COR-L47 (cell line): Measurements from ENCODE around the gene PHKB.

Source experiments
- DNase-seq: peaks from one replicate; lab custom pipeline; 2025; lab: John Stamatoyannopoulos, UW

PHKB gene

DNA sequence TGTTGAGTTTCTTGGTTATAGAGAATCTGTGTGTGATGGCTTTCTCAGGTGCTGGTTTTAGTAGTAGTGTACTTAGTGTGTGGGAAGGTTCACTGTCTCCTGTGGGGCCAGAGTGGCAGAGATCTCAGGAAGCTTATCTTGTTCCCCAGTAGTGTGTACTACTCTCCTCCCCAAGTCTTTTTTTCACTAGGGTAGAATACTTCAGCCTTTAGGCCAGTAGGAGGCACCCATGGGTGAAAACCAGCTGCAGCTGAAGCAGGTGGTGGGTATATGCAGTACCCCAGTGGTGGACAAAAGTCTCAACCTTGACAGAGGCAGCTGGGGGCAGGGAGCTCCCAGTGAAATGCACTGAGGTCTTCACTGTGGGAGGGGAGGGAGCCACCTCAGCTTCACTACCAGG is 109.9 kb downstream of the PHKB start:
- DNase-seq, result no peak

DNA sequence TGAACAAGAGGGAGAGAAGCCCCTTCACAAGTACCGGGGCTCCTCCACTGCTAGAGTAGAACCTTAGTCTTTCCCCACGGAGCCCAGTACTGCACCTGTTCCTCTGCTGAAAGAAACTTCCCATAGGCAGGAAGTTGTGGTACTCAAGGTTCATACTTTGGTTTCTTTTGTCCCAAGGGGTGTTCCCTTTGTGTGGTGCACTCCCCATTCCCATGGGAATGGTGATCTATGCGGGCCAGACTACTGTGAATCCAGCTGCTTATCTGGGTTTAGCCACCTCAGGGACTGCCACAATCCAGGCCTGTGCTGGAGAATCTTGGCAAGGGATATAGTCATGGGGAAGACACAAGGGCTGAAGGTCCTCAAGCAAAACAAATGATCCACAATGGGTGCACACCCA is 110.6 kb downstream of the PHKB start:
- DNase-seq, result no peak

DNA sequence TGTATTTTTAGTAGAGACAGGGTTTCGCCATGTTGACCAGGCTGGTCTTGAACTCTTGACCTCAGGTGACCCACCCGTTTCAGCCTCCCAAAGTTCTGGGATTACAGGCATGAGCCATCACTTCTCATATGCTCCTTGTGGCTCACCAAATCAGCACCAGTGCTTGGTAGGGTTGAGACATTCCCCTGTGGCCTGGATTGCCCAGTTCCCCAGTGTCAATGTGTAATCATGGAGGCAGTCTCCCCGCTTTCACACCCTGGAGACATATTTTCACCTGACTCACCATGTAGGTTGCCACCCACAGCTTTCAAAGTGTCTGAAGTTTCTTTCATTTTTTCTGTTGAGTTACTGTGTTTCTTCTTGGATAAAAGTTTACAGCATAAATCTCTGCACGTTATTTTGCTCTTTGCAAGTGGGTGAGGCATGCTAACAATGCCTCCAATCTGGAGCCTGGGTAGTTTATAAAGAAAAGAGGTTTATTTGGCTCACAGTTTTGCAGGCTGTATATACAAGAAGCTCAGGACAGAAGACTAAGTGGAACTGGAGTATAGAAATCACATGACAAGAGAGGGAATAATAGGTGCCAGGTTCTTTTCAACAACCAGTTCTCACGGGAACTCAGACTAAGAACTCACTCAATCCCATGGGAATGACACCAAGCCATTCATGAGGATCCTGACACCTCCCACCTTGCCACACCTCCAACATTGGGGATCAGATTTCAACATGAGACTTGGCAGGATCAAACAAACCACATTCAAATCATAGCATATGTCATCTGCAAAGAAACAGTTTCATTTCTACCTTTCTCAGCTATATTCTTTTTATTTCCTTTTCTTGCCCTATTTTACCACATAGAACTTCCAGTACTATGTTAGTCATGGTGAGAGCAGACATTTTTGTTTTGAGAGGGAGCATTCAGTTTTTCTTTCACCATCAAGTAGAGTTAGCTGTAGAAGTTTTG is 113.2 kb downstream of the PHKB start:
- DNase-seq, result no peak

DNA sequence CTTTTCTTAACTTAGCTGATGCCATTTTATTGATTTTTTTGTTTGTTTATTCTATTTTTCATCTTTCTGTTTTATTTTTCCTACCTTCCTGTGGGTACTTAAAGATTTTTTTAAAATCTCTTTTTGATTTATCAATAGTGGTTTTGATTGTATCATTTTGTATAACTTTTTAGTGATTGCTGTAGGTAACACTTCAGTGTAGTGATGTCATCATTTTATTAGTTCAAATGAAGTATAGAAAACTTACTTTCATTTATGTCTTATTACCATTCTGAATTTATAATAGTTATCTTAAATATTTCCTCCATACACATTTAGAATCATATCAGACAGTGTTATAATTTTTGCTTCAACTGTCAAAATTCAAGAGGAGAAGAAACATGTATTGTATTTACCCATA is 115.9 kb downstream of the PHKB start:
- no peak for DNase-seq

DNA sequence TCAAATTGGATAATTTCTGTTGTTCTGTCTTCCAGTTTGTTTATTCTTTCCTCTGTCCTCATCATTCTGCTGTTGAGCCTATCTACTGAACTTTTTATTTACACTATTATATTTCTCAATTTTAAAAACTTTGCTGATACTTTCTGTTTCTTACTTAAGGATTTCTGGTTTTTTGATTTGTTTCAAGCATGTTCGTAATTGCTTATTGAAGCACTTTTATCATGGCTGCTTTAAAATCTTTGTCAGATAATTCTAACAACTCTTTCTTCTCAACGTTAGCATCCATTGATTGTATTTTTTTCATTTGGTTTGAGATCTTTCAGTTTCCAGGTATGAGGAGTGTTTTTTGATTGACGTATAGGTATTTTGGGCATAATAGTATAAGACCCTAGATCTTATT is 116.9 kb downstream of the PHKB start:
- DNase-seq, result no peak

DNA sequence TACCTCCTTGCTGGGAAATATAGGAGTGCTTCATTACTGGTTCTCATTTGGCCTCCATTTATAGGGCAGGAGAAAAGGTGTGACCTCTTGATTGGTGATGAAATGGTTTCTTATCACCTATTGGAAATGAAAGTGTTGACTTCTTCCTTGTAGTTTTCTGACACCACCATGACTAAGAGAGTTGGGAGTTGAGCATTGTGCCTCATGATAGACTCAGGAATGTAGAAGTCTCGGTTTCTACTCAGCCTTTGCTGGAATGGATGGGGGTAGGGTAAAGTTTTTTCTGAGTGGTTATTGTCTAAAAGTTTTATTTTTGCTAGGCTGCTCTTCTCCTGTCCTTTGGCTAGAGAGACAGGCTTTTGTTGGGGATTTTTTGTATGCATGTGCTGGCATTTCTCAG is 117.4 kb downstream of the PHKB start:
- DNase-seq, result no peak

DNA sequence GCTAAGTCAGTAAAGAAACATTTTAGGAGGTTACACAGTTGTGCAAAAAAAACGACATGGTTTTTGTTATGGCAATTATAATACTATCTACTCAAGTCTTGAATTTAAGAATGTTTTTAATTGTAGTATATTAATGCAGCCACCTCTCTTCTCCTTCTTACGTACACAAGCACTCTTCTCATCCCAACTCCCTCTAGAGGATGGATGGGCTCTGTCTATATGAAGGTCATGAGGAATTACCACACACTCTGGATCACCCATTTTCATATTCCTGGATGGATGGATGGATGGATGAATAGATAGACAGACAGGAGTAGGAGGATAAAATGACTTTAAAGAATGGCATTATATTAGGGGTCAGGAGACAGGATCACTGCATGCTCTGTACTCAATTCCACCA is 120.0 kb downstream of the PHKB start:
- no peak for DNase-seq

DNA sequence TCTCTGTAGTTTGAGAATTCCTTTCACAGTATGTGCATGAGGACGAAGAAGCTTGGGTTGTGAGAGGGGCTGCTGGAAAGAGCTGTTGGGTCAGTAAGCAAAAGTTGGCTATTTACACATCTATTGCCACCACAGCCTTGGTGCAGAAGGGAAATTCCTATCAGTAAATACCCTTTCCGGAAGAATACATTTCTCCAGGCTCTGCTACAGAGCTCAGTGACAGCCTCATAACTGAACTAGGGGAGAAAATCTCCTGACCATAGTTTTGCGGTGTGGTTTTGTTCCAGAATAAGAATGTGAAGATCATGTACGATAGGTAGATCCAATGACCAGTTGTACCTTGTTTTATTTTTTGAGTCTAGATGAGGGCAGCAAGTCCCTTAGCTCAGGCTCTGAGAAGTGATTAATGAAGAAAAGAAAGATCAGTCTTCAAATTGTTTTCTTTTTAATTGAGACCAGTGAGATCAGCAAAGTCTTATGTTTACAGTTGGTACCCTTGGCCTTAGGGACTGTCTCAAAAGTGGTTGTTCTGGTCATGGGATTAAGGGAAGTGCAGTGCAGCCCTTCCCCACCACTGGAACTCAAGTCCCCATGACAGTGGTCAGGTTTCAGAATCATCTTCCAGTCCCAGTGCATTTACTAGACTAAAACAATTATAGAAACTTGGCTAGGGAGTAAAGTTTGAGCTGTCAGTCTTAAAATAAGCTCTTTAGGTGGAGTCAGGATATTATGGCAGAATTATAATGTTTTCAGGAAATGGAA is 123.5 kb downstream of the PHKB start:
- no peak for DNase-seq

DNA sequence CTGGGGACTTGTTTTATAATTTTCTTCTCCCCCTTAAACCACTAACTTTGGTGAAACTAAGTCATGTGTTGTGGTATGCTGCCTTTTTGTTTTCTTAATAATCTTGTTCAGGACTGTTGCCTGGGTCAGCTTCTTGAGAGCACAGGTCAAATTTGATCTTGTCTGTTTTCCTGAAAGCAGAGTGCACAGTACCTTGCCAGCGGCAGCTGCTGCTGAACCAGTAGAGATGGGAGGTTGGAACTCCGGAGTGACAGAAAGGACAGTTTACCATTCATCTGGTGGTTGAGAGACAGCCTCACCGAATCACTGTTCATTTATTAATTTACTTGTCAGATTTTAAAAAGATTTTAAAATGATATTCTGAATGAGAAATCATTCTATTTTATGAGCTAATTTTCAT is 125.0 kb downstream of the PHKB start:
- no peak for DNase-seq

DNA sequence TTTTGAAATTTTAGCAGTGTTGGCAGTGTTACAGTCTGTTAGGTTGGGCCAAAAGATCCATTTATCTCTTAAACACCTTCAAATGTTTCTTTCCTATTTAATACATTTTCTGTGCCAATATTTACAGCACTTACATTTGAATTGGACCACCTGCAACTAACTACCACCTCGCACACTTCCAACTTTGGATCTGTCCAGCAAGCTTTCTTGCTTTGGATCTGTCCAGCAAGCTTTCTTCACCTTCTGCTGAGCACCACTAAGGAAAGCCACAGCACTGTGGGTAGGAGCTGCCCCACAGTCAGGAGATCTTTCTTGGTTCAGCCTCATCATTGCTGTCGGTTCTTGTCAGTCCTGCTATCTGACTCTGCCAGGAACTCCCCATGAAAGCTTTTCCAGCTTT is 129.3 kb downstream of the PHKB start:
- no peak for DNase-seq

DNA sequence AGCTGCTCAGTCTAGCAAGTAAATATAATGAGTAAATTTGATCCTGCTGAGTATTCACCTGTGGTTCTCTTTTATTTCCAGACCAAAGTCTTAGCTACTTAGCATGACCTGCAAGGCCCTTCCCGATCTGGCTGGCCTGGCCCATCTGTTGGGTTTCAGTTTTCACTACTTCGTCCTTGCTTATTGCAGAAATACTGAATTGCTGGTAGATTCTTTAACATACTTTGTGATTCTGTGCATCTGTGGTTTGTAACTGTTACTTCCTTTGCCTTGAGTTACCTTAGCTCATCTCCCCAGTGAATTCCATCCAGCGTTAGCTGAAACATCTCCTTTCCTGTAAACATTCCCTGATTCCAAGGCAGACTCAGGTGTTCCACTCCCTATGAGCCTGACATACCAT is 131.1 kb downstream of the PHKB start:
- DNase-seq, result no peak

DNA sequence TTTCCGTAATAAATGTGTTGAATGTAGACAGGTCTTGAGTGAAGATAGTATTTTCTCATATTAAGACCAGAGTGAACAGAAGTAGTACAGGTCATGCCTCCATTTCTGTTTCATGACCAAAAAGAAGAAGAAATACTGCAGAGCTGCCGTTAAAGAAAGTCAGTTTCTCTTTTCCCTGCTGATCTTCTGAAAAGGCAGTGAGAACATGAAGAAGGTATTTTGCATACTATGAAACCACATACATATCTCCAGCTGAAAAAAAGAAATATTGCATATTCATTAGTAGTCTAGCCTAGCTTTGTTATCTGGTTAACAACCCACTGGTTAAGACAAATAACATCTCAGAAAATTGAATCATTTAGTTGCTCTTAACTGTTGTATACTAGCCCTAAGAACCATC is 138.4 kb downstream of the PHKB start:
- no peak for DNase-seq

DNA sequence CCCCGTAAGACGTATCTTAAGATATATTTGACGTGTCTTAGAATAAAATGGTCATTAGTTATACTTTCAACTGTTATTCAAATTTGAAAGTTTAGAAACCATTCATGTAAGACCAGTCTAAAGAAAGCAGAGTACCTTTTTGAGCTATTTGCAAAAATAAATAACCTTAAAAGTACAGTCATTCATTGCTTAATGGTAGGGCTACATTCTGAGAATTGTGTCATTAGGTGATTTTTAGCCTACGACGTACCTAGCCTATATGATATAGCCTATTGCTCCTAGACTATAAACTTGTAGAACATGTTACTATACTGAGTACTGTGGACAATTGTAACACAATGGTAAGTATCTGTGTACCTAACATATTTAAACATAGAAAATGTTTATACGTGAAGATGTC is 139.2 kb downstream of the PHKB start:
- no peak for DNase-seq

DNA sequence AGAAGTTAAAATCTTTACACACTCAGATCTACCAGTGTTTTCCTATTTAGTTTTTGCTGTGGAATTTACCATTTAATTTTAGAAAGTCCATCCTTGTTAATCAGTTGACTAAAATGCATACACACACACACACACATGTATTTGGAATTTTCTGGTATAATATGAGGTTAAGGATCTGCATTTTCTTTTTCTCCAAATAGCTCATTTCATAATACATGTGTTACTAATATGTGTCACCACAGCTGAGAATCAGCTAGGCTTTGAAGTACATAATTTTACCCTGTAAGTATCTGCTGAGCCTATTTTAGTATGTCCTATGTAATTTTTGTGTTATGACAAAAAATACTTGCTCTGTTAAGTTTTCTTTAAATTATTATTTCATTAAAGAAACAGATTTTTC is 143.2 kb downstream of the PHKB start:
- DNase-seq, result no peak

DNA sequence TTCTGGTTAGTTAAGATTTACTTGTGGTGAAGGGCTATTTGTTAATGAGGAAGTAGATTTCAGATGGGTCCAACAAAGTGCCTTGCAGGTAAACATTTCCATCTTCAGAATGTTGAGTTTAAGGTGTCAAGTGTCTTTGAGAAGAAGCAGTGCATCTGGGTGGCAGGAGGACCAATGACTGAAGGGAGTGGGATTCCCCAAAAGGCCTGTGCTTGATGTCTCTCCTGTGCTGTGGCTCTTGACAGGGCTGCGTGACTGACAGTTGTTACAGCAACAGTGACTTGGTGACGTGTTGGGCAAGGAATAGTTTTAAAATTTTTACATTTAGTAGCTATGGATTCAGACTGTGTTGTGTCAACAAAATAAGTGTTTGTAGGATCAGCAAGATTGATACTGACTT is 149.9 kb downstream of the PHKB start:
- no peak for DNase-seq

DNA sequence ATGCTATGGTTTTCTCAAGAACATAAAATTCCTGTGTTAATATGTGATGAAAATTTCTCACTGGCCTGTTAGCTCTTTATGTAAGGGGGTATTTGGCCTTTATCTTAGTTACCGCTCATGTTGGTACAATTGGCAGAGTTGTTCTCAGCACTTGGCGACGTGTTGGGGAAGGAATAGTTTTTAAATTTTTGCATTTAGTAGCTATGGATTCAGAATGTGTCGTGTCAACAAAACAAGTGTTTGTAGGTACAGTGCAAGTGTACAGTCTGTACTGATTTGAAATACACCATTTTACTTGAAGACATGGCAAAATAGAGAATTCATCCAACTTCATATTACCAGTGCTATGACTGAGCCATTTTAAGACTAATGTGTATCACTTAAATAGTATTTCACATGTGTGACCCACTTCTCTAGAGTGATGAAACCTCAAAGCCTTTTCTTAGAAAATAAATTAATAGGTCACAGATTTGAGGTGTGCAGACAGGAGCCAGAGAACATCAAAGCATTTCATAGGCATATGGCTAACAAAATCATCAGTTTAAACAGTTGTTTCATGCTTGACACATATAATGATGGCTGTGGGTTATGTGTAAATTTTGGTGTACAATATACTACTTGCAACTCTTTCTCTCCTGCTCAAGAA is 150.8 kb downstream of the PHKB start:
- no peak for DNase-seq

DNA sequence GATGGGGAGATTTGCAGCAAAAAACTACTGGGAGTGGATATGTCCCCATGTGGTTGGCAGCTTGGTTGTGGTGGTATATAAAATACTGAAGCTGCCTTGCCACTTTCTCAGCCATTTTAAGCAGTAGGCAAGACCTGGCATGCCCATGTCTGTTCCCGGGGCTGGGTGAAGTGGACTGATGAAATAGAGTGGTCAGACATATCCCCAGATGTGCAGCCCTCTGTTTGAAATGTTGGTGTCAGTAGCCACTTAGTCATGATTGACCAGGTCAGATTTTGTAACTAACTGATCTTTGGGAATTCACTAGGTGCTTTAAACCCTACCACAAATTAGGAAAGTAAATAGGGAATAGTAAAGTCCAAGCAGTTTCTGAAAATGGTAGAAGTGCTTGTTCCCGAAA is 151.6 kb downstream of the PHKB start:
- no peak for DNase-seq

DNA sequence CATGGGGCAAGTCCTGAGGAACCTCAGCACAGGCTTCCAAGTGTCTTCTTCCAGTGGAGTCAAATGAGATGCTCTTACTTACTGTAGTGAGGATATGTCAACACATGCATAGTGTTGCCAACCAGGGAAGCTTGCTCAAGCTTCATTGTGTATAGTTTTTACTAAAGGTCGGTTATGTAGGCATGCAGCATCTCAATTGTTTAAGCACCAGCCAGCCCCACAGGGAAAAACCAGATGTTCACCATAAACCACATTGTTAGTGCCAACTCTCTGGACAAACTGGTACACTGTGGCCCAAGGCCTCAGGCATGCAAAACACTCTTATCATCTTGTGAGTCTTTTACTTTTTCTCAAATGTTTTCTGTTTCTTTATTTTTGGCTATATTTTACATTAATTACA is 152.1 kb downstream of the PHKB start:
- no peak for DNase-seq

DNA sequence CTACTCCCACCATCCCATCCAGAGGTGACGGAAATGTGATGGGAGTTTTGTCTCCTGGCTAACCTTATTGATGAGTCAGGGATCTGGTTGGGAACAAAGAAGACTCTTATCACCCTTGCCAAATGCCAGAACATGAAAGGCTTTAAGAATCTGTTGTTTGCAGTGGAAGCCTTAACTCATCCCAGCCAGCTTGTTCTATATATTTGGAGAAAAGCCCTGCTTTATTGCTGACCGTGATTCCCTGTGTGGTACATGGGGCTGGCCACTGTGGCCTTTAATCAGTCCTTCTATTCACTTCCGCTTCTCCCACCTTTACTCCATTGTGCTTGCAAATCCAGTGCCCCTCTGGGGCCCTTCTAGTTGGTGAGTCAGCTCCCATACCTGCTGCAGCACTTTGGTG is 156.6 kb downstream of the PHKB start:
- no peak for DNase-seq

DNA sequence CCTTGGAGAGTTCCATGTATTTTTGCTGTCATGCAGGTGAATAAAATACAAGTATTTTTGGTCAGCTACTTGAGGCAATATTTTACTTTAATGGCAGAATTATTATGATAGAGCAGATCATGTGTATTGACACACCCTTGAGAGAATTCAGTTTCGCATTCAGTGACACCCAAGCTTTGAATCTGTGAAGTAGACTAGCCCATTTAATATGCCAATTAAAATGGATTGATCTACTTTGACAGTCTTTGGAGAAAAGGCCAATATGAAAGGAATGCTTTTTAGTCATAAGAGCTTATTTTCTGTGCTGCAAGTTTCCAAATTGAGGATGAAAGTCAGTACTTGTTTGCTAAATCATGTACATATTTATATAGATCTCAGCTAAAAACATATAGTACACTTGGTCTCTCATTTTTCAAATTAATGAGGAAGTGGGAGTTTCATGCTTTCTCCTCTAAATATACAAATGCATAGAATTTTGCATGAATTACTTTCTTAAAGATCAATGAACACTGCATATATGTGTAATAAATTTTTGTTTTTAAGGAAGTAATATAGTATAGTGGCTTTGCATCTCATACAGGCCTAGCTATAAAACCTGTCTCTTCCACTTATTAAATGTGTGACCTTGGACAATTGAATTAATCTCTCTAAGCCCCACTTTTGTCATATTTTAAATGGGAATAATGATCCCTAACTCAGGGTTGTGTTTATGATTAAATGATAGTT is 161.5 kb downstream of the PHKB start:
- no peak for DNase-seq

DNA sequence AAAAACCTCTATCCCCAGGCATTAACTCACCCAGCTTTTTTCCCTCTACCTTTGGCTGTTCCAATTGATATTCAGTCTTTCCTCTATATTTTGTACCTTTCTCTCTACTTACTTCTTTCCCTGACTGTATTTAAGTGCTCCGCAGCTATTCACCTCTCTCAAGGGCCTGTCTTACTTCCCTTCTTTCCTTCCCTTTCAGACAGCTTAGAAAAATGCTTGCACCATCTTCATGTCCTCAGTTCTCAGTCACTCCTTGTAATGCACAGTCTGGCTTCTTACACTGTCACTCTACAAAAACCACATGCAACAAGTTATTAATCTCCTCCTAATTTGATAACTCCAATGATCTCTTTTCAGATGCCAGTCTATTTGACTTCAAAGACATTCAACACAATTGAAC is 163.4 kb downstream of the PHKB start:
- DNase-seq, result no peak

DNA sequence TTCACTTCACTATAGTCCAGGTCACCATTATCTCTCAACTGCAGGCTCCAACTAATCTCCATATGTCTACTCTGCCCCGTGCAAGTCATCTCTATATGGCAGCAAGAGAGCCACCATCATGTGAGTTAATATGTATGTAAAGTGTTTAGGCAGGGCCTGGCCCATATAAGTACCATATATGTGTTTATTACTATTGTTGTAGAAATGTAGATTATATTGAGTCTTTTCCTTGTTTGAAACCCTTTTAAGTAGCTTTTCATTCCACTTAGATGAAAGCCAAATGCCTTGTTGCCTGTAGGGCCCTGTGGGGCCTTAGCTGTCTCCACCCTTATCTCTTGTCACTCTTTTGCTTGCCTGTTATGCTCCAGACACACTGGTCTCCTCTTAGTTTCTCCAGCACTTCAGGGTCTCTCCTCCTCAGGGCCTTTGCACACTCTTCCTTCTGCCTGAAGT is 164.0 kb downstream of the PHKB start:
- no peak for DNase-seq
